Keratinocyte (primary cell): ENCODE data around the gene APOE. TPM values are rescaled to one million over a fixed set of nuclear protein-coding genes. Genes with fewer than 3 reads are reported as not detected.

Experiments
- DNase-seq: peaks from one replicate; pipeline ENCODE4 v3.0.0-alpha.2; 2011; ENCODE audit warnings: low read depth, missing footprints, low spot score
- FAIRE-seq: peaks from 2 replicates; lab custom pipeline; 2011; peaks lifted over from hg19 to GRCh38; lab: Jason Lieb, UNC
- H2AFZ ChIP-seq: 2 replicates; pipeline ENCODE4 v1.6.0; 2012; ENCODE audit warnings: low read length, control low read depth, inconsistent platforms; ENCODE audit not compliant: control insufficient read depth
- H3K27ac ChIP-seq: 2 replicates; pipeline ENCODE4 v1.5.1; 2011; ENCODE audit warnings: low read length; ENCODE audit not compliant: control insufficient read depth, insufficient read depth
- H3K27me3 ChIP-seq: 3 replicates; pipeline ENCODE4 v1.6.0; 2011; ENCODE audit warnings: low read length; ENCODE audit not compliant: control insufficient read depth, insufficient read depth; ENCODE audit errors: extremely low read depth
- H3K36me3 ChIP-seq, 2 experiments: 2 replicates in 1 of 2; 3 replicates in 1 of 2; pipeline ENCODE4 v1.5.1; 2011; ENCODE audit warnings: low read length in 2 of 2, mild to moderate bottlenecking in 1 of 2; ENCODE audit not compliant: control insufficient read depth in 2 of 2, insufficient read depth in 2 of 2; ENCODE audit errors: extremely low read depth in 1 of 2
- H3K4me1 ChIP-seq: 3 replicates; pipeline ENCODE4 v1.5.1; 2011; ENCODE audit warnings: low read length; ENCODE audit not compliant: control insufficient read depth, insufficient read depth; ENCODE audit errors: extremely low read depth
- H3K4me2 ChIP-seq: 3 replicates; pipeline ENCODE4 v1.6.0; 2011; ENCODE audit warnings: low read depth, low read length; ENCODE audit not compliant: control insufficient read depth, insufficient read depth; ENCODE audit errors: extremely low read depth
- H3K4me3 ChIP-seq, 3 experiments: fragments of 200-600 bp in 1 of 3; sonication (generic) in 1 of 3; 2 replicates in 2 of 3; 3 replicates in 1 of 3; pipeline ENCODE4 v1.5.1; 2011 to 2016; ENCODE audit warnings: low read length in 3 of 3, mild to moderate bottlenecking in 3 of 3, control low read depth in 2 of 3, inconsistent platforms in 1 of 3, low read depth in 1 of 3, mixed read lengths in 1 of 3, mixed run types in 1 of 3, moderate library complexity in 1 of 3; ENCODE audit not compliant: control insufficient read depth in 2 of 3, insufficient read depth in 2 of 3; ENCODE audit errors: extremely low read depth in 1 of 3
- H3K79me2 ChIP-seq: 2 replicates; pipeline ENCODE4 v1.6.0; 2012; ENCODE audit warnings: low read length; ENCODE audit not compliant: control insufficient read depth, insufficient read depth
- H3K9ac ChIP-seq: 3 replicates; pipeline ENCODE4 v1.6.0; 2011; ENCODE audit warnings: low read length; ENCODE audit not compliant: control insufficient read depth, insufficient read depth; ENCODE audit errors: extremely low read depth
- H3K9me1 ChIP-seq: 3 replicates; pipeline ENCODE4 v1.6.0; 2011; ENCODE audit warnings: low read length; ENCODE audit not compliant: control insufficient read depth, insufficient read depth; ENCODE audit errors: extremely low read depth
- H3K9me3 ChIP-seq: 2 replicates; pipeline ENCODE4 v1.5.1; 2012; ENCODE audit warnings: low read depth, low read length; ENCODE audit not compliant: control insufficient read depth
- H4K20me1 ChIP-seq: 3 replicates; pipeline ENCODE4 v1.6.0; 2011; ENCODE audit warnings: low read length; ENCODE audit not compliant: control insufficient read depth, insufficient read depth; ENCODE audit errors: extremely low read depth
- EZH2 ChIP-seq: IDR thresholded peaks from one replicate; pipeline ENCODE4 v1.6.1; 2012; ENCODE audit warnings: inconsistent platforms, mild to moderate bottlenecking, low read length, moderate library complexity
- dilution Hi-C: fragments of 300-500 bp; cut with MboI; formaldehyde crosslinking; loops from one replicate; pipeline ENCODE4 v1.7.0; 2020; ENCODE audit warnings: low sequenced_read_pairs; ENCODE audit not compliant: extremely low pct_ligation_motif_present
- polyA plus RNA-seq, 5 experiments: library from polyadenylated mRNA; depleted of rRNA in 3 of 5; stranded (reverse) in 3 of 5; stranded (forward) in 1 of 5; unstranded in 1 of 5; fragments of >200 nt; gene quantifications; 1 replicate in 1 of 5; 2 replicates in 3 of 5; 3 replicates in 1 of 5; pipeline versions ENCODE4 v1.2.1 to v1.2.3, GENCODE V29; 2011 to 2012; ENCODE audit warnings: missing spikeins in 2 of 5, low read depth in 1 of 5, low replicate concordance in 1 of 5
- TF ChIP-seq, protein P1 (sequence below), 3 experiments: IDR thresholded peaks in 1 of 3; conservative IDR thresholded peaks in 1 of 3; optimal IDR thresholded peaks in 1 of 3; 2 replicates in 2 of 3; 3 replicates in 1 of 3; pipeline versions ENCODE3 to v1.5.1; 2011; ENCODE audit warnings: low read length in 3 of 3, mild to moderate bottlenecking in 3 of 3, moderate library complexity in 2 of 3, control low read depth in 1 of 3, inconsistent platforms in 1 of 3; ENCODE audit not compliant: insufficient read depth in 2 of 3; ENCODE audit errors: extremely low read depth in 1 of 3

The APOE gene
- polyA plus RNA-seq, 1 donor (not counting 4 experiments of a cell fraction or from before 2014, with no cell fraction given): 30.2 TPM

DNA sequence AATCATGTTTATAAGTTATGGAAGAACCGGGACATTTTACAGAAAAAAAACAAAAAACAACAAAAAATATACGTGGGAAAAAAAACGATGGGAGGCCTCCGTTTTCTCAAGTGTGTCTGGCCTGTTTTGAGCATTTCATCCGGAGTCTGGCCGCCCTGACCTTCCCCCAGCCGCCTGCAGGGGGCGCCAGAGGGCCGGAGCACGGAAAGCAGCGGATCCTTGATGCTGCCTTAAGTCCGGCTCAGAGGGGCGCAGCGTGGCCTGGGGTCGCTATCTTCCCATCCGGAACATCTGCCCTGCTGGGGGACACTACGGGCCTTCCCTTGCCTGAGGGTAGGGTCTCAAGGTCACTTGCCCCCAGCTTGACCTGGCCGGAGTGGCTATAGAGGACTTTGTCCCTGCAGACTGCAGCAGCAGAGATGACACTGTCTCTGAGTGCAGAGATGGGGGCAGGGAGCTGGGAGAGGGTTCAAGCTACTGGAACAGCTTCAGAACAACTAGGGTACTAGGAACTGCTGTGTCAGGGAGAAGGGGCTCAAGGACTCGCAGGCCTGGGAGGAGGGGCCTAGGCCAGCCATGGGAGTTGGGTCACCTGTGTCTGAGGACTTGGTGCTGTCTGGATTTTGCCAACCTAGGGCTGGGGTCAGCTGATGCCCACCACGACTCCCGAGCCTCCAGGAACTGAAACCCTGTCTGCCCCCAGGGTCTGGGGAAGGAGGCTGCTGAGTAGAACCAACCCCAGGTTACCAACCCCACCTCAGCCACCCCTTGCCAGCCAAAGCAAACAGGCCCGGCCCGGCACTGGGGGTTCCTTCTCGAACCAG lies 1.8 kb upstream of the APOE start:
- FAIRE-seq (no peak), DNase-seq (no peak)
- Histone ChIP-seq H2AFZ (no peak overlapping the region), H3K27me3 (peaks cover 9% of the 10 kb centered on the region), H3K4me2 (no peak overlapping the region), H3K9ac (no peak overlapping the region), H3K36me3 (peaks cover 20 to 26% of the 10 kb centered on the region in 2 experiments), H3K27ac (no peak overlapping the region), H3K9me1 (no peaks in the 10 kb centered on the region), H3K9me3 (no peaks in the 10 kb centered on the region), H3K79me2 (no peaks in the 10 kb centered on the region), H4K20me1 (peaks cover 6% of the 10 kb centered on the region), H3K4me1 (peaks cover 3% of the 10 kb centered on the region), H3K4me3 (no peak overlapping the region)
- no peak for TF ChIP-seq EZH2
- TF ChIP-seq, protein P1, sequence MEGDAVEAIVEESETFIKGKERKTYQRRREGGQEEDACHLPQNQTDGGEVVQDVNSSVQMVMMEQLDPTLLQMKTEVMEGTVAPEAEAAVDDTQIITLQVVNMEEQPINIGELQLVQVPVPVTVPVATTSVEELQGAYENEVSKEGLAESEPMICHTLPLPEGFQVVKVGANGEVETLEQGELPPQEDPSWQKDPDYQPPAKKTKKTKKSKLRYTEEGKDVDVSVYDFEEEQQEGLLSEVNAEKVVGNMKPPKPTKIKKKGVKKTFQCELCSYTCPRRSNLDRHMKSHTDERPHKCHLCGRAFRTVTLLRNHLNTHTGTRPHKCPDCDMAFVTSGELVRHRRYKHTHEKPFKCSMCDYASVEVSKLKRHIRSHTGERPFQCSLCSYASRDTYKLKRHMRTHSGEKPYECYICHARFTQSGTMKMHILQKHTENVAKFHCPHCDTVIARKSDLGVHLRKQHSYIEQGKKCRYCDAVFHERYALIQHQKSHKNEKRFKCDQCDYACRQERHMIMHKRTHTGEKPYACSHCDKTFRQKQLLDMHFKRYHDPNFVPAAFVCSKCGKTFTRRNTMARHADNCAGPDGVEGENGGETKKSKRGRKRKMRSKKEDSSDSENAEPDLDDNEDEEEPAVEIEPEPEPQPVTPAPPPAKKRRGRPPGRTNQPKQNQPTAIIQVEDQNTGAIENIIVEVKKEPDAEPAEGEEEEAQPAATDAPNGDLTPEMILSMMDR (optimal IDR thresholded peaks at IDR 0.05 in 1 of 3, IDR thresholded peaks at IDR 0.05 in 1 of 3, conservative IDR thresholded peaks at IDR 0.05 in 1 of 3; ENCODE audit: extremely low read depth in 1 of 3, insufficient read depth in 2 of 3, low read length in 3 of 3): peak; percentile 87 to 99 (median 90)
- dilution Hi-C loops: no loop called here

DNA sequence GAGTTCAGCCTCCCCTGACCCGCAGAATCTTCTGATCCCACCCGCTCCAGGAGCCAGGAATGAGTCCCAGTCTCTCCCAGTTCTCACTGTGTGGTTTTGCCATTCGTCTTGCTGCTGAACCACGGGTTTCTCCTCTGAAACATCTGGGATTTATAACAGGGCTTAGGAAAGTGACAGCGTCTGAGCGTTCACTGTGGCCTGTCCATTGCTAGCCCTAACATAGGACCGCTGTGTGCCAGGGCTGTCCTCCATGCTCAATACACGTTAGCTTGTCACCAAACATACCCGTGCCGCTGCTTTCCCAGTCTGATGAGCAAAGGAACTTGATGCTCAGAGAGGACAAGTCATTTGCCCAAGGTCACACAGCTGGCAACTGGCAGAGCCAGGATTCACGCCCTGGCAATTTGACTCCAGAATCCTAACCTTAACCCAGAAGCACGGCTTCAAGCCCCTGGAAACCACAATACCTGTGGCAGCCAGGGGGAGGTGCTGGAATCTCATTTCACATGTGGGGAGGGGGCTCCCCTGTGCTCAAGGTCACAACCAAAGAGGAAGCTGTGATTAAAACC lies 1.1 kb upstream of the APOE start:
- H4K20me1 ChIP-seq: peaks cover 6% of the 10 kb centered on the region
- H3K9ac ChIP-seq: no peak overlapping the region
- H3K79me2 ChIP-seq: no peaks in the 10 kb centered on the region
- no peak overlapping the region for H2AFZ ChIP-seq
- no peak overlapping the region for H3K27ac ChIP-seq
- H3K4me3 ChIP-seq: no peak overlapping the region
- FAIRE-seq (no peak), DNase-seq (no peak)
- no peaks in the 10 kb centered on the region for H3K9me1 ChIP-seq
- H3K9me3 ChIP-seq: no peaks in the 10 kb centered on the region
- dilution Hi-C loops: no loop called here
- TF ChIP-seq EZH2: no peak
- TF ChIP-seq, protein P1 (optimal IDR thresholded peaks at IDR 0.05 in 1 of 3, IDR thresholded peaks at IDR 0.05 in 1 of 3, conservative IDR thresholded peaks at IDR 0.05 in 1 of 3; ENCODE audit: extremely low read depth in 1 of 3, insufficient read depth in 2 of 3, low read length in 3 of 3): peak in 2 of 3 experiments; percentile 21 to 37
- H3K4me2 ChIP-seq: no peak overlapping the region
- H3K36me3 ChIP-seq: peaks cover 20 to 26% of the 10 kb centered on the region in 2 experiments
- H3K27me3 ChIP-seq: peaks cover 9% of the 10 kb centered on the region
- H3K4me1 ChIP-seq: peaks cover 3% of the 10 kb centered on the region
